ENCODE data around the gene CXCL13.
A peak's percentile ranks its signal among the peaks of the same experiment; 100 is the strongest.
"Not testable (repeated sequence)": the region's sequence is repeated elsewhere in the genome, so short reads cannot be mapped to it uniquely, and the experiment has no call there.

CXCL13 gene, protein sequence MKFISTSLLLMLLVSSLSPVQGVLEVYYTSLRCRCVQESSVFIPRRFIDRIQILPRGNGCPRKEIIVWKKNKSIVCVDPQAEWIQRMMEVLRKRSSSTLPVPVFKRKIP
- total RNA-seq, result 0 to 0.08 (median 0) reads per million in 4 donors

DNA sequence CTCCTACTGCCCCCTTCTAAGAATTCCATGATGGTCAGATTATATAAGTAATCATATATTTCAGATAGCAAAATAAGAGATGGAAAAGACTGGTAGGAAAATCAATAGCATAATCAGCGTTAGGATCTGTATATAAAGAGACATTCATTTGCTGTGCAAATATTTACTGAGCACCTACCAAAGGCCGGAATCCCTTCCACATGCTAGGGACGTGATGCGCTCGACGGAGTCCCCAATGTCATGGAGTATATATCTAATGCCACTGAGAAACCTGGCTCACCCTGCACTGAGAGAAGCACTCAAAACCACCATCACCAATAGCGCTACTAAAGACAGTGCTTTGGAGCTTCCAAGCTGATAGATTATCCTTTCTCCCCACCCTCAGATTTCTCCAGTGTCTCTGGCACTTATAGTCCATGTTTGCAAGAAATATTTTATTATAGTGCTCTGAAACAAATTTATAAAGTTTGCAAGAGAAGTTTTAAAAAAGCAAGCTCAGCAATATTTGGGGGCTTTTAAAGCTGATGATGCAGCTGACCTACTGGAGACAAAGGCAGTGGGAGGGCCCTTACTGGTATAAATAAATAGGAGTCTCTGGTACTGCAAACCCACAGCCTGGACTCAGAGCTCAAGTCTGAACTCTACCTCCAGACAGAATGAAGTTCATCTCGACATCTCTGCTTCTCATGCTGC is at the start of gene CXCL13:
Gene CXCL13 (plus strand): TSS at position 611 of the 693 bp plus-strand sequence. CDS start 46 bp downstream, at position 657.
- DNase-seq, result no peak

DNA sequence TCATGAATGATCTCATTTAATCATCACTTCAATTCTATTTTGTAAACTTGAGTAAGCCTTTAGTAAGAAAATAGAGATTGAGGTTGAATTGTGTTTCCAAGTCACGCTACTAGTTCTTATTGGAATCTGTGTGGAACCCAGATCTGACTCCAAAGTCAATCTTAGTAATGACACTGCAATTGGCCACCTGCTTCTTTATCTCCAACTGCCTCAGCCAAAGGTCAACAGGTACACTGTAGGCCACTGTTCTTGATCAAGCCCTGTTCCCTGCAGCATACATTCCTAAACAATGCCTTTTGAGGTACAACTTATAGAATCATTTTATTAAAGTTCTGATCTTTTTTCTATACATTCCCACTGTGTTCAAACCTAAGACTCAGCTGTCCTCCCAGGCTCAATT is 45.5 kb upstream of the CXCL13 start:
- DNase-seq, result no peak

DNA sequence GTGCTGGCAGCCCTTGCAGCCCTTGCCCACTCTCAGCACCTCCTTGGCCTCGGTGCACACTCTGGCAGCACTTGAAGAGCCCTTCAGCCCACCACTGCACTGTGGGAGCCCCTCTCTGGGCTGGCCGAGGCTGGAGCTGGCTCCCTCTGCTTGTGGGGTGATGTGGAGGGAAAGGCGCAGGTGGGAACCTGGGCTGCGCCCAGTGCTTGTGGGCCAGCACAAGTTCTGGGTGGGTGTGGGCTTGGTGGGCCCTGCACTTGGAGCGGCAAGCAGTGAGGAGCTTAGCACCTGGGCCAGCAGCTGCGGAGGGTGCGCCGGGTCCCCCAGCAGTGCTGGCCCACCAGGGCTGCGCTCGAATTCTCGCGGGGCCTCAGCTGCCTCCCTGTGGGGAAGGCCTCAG is 43.9 kb upstream of the CXCL13 start:
- DNase-seq, result not testable (repeated sequence)

DNA sequence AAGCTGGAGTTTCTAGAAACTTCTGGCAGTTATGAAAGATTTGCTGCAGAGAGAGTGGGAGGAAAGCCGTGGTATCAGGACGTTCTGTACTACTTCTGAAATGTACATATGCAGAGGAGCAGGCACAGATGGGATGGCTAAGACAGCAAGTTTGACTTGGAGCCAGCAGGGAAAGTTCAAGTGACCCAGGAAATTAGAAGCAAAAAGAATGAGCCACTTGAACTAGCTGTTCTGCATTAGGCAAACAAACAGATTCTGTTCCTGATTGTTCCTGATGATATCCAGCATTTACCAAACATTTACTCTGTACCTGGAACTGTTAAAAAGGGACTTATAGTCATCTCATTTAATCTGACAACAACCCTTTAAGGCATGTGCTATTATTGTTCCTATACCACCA is 41.4 kb upstream of the CXCL13 start:
- no peak for DNase-seq

DNA sequence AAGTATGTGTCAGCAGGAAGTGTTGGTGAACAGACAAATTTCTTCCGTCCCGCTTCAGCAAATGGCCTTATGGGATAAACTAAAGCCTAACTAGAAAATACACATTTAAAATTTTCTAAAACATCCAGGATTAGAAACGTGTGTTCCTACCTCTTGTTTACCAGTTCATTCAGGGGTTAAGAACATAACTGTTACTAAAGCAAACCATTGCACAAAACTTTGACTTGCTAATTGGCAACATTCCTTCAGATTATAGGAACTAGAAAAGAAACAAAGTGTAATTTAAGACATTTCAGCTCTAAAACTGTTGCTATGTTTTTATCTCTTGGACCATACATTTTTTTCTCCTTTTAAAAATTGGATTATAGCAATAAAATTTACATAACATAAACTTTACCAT is 39.5 kb upstream of the CXCL13 start:
- no peak for DNase-seq

DNA sequence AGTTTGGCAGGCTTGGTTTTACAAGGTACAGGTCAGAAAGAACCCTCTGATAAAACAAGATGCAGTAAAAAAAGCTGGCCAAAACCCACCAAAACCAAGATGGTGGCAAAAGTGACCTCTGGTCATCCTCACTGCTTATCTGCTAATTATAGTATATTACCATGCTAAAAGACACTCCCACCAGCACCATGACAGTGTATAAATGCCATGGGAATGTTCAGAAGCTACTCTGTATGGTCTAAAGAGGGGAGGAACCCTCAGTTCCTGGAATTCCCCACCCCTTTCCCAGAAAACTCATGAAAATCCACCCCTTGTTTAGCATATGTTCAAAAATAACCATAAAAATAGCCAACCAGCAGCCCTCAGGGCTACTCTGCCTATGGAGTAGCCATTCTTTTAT is 38.1 kb upstream of the CXCL13 start:
- no peak for DNase-seq

DNA sequence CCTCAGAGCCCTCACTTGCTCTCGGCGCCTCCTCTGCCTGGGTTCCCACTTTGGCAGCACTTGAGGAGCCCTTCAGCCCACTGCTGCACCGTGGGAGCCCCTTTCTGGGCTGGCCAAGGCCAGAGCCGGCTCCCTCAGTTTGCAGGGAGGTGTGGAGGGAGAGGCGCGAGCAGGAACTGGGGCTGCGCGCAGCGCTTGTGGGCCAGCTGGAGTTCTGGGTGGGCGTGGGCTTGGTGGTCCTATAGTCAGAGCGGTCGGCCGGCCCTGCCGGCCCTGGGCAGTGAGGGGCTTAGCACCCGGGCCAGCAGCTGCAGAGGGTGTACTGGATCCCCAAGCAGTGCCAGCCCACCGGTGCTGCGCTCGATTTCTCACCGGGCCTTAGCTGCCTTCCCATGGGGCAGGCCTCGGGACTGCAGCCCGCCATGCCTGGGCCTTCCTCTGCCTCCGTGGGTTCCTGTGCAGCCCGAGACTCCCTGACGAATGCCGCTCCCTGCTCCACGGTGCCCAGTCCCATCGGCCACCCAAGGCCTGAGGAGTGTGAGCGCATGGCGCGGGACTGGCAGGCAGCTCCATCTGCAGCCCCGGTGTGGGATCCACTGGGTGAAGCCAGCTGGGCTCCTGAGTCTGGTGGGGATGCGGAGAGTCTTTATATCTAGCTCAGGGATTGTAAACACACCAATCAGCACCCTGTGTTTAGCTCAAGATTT is 35.0 kb upstream of the CXCL13 start:
- DNase-seq, result not testable (repeated sequence)

DNA sequence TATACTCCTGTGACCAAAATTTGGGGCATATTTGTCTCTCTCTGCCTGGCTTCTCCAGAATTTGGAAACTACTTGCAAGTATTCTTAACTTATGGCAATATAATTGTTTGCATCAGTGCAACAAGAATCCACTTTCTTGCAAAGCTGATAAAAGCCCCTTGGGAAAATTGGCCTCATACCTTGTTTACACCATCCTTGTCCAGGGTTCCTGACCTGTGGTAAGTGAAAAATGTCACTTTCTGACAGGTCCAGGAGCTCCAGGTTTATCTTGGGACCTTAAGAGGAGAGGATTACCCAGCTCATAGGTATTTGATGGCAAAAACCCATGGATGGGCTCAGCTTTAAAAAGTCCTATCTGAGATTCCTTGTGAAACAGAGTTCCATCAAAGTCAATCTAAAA is 29.3 kb upstream of the CXCL13 start:
- no peak for DNase-seq

DNA sequence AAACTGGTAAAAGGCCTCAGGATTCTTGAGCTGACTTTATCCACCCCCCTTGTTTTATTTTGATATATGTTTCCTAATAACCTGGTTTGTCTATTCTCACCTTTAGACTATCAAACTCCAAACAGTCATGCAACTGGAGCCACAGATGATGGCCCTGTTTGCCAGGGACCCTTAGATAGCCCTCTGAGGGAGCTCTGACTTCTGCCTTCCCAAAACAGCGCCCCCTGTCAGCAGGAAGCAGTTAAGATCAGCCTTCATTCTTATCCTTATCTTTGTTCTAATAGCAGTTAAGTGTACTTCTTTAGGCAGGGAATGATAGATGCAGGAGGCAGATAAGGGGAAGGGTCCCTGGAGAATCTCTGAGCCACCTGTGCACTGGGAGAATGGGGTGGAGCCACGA is 27.5 kb upstream of the CXCL13 start:
- DNase-seq, result no peak

DNA sequence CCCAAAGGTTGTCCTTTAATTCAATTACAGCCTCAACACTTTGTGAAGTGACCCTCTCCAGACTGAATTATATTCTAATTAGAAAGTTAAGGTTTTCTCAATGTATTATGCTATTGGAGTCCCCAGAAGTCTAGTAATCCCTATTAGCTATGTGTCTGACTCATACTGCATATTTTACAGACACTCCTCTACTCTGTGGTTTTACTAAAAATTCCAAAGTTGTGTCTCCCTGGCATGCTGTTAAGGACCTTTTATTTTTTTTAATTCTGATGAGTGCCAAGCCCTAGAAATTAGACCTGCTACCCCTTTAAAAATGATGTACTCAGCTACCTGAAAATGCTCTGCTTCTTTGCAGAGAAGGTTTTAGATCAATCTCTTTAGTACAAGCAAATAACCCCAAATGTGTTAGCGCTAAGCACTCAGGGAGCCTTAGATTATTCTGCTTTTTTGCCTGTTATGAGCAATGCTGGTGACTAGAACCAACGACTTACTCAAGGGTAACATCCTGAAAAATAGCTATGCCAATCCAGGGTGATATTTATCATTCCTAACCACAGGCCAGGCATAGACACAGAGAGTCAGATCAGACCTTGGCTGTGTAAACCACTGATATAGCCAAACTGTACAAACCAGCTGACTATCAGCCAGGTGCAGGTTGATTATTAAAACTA is 26.1 kb upstream of the CXCL13 start:
- no peak for DNase-seq

DNA sequence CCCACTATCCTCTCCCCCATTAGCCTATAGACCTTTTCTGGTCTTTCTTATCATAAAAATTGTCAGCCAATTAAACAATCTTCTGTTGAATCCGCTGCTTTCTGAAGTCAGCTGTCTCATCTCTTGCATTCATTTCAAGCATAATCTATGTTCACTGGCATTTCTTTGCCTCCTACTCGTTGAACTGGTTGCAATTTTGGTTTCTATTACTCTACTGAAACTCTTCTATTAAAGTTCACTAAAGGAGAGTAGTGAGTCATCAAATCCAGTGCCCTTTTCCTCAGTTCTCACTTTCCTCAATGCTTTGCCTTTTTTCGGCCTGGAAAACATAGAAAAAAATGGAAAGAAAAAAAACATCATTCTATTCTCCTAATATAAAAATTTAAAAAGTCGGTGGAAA is 23.9 kb upstream of the CXCL13 start:
- DNase-seq, result no peak

DNA sequence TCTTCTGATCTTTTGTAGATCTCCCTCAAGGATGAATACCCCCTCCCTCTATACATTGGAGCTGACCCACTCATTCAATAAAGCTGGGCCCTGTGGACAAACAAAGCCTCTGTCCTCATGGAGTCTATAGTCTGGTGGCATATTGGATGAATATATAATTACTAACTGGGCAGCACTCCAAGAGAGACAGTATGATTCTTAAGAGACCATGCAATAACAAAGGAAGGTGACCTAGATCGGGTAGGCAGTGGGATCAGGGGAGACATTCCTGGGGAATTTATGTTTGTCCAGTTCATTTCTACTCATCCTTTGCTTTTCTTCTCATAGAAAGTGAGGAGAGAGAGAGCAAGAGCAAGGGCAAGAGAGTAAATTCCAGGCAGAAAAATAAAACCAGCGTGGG is 23.5 kb upstream of the CXCL13 start:
- DNase-seq, result no peak

DNA sequence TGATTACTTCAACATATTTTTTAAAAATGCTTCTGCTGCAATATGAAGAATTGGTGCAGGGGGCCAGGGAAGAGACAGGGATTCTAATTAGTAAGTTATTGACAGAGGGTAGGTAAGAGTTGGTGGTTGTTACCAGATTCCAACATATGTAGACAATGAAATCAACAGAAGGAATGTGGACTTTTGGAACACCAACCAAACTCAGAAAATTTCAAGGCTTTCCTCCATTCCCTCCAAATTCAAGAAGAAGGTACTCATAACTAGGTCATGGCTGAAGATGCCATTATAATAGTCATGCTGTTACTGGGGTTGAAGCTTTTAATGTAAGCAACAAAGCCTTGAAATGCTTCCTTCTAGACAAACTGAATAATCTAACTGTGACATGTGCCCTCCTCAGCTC is 22.9 kb upstream of the CXCL13 start:
- no peak for DNase-seq

DNA sequence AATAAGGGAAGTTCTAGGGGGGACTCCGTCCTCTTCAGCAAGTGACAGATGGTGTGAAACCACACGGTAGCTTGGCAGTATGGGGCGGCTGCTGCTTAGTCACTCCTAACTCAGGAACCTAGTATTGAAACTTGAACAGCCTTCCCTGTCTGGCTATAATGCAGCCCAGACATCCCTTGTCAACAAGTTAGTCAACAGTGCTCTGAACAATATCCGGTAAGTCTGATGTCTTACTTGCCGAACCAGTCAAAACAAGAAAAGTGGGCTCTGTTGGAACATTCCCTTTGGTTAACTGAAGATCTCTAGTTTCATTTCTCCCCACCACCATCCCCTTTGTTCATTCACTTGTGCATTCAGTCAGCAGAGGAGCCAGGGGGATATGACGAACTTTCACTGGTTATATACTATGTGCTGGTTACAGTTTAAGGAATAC is 18.7 kb upstream of the CXCL13 start:
- DNase-seq, result peak in 1 of 5 donors; percentile 88

DNA sequence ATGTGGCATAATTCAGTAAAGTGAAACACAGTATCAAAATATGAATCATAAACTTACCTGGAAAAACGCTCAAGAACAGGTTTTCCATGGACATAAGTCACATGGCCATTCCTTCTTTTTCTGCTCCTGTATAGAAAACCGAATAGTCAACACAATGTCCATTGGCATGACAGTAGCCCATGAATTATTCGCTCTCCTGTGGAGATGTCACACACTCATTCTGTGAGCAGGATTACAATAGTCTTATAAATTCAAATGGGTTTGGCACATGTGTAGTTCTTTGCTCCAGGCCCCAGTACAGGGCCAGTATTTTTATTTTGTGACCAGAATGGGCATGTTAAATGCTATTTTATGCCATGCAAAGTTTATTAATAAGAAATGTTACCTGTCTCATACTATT is 15.1 kb upstream of the CXCL13 start:
- no peak for DNase-seq

DNA sequence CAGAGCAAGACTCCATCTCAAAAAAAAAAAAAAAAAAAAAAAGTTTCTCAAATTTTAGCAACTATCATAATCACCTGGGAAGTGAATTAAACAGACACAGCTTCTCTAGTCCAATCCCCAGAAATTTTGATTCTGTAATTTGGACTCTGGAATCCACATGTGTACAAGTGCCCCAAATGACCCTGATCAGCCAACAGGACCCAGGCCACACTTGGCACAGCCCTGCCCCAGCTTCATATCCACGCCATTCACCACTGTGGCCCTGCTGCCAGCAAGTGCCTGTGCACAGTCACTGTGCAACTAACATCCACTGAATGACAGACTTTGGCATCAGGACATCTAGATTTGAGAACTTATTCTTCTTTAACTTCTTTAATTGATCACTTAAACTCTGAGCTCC is 14.1 kb upstream of the CXCL13 start:
- DNase-seq, result no peak

DNA sequence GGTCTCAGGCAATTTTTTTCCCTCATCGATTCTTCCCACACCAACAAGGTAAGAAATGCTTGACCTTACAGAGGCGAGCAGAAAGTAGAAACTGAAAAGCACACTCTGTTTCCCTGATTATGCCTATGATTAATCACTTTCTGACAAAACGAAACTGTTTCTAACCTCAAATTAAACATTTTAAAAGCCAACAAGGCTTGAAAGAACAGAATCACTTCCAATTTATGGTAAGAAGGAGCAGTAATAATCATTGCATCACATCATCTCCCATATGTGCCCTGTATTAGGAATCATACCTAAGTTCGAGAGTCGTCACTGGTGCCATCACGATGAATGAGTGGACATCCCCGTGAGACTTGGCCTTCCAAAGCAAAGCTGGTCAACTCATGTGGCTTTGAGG is 12.5 kb upstream of the CXCL13 start:
- DNase-seq, result no peak

DNA sequence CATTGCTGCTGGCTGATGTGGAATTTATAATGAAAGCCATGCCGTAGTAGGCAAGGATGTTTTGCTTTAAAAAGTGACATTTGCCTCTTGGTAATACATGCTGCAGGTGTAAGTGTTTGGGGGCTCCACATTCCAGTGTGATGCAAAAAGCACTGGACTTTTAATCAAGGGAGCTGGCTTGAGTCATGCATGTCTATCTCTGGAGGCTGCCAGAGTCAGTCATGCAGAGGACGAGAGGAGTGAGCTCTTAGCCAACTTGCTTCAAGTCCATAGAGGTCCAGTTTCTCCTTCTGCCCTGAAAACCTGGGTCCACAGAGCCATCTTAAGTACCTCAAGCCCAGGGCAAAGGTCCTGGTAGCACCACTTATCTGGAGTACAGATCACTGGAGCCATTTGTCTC is 11.6 kb upstream of the CXCL13 start:
- DNase-seq, result no peak

DNA sequence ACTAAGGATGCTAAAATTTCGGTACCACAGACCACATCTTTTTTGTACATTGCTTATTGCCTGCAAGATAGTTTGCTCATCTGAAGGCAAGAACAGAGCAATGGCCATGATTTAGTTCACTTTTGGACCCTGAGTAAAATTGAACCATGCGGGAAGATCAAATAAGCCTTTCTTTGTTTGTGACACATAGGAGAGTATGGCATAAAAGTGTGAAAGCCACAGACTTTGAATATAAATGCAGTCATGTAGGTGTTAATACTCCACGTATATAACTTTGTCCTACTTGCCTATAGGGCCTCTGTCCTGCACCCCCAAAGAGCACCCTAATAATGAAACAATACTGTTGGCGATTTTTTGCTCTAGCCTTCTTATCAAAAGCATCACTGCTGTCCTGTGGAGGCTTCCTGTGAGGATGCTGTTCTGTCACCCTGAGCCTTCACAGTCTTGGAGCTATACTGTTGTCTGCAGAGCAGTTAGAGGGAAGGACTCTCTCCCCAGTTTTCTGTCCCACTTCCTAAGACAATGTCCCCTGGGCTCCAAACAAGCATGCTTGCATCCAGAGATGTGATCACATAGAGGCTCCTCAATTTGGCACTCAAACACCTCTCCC is 10.2 kb upstream of the CXCL13 start:
- DNase-seq, result no peak

DNA sequence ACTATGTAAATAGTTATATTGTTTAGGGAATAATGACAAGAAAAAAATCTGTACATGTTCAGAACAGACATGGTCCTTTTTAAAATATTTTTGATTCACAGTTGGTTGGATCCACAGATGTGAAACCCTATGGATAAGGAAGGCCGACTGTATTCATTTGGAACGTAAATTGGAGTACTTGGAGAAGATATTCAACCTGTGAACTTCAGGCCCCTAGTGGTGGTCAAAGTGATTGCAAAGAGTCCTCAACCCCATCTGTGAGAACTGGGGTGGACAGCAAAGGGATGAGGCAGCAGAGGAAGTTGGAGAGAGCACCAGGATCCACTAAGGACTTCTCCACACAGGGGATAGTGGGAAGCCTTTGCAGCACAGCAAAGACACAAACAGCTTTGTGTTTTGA is 6.2 kb upstream of the CXCL13 start:
- no peak for DNase-seq

DNA sequence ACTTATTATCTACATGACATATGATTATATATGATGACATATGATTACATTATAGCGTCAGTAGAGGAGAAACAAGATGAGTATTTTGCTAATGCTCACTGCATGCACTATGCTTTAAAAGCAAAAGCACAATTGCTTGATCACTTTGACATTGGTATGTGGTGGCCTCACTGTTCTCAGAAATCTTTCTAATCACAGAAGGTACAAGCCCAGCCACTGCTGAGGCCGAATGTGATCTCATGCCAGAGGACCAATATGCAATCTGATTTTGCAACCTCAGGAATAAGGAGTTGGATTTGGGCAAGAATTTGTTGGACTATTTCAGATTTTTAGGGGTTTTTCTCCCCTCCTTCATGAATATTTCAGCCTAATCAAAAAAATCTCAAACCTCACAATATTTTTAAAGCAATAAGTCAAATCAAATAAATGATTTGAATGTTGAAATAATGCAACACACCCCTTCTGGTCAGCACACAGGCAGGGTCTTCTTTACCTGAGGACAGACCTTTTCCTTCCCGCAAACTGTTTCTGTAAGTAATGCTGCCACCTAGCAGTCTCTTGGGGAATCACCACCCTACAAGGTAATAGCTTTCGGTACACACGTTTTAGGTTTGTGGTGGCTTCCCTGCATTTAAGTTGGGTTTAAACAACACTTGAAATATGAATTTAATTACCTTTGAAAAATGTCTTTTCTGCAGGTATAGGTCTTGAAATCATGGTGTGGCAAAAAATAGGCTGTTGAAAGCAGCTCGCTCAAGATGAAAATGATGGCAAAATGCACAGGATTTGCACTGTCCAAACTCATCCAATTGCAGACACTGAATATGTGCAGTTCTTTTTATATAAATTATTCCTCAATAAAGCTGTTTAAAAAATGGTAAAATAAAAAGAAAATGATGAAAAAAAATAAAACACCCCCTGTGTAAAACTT is 4.8 kb upstream of the CXCL13 start:
- peak in 1 of 5 donors; percentile 23 for DNase-seq

DNA sequence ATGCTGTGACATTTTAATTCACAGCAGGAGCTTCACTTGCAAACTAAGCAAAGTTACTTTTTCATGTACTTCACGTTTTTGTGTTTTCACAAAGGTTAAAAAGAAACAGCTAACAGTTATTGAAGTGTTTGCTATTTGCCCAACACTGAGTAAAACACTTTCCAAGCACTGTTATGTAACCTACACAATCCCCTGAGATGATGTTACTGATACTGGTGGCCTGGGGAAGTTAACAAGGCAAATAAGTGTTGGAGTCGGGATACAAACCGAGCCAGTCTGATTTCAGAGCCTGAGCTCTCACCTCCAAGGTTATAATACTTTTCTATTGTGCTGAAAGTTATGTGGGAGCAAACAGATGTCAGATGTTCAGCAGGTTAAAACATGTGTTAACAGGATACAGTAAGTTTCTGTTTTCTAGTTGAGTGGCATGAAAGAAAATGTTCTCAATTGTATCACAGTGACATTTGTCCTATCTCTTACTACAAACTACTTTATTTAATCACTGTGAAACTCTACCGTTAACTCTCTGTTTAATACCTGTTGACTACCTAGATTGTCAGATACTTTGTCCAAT is 3.9 kb upstream of the CXCL13 start:
- no peak for DNase-seq

All from T-helper 1 cell (primary cell).